RWPE1 (cell line): ENCODE results near the gene HYAL3.
"Not testable (repeated sequence)": the region's sequence is repeated elsewhere in the genome, so short reads cannot be mapped to it uniquely, and the experiment has no call there.

Experiments
- CTCF ChIA-PET: fragments of 350-600 bp; sonication (Branson Sonifier 250); formaldehyde crosslinking; extraction: SDS; loops from one replicate; lab custom pipeline; 2021; lab: Yijun Ruan, JAX
- POLR2A ChIA-PET: fragments of 400-600 bp; formaldehyde crosslinking; extraction: SDS; loops from one replicate; lab custom pipeline; 2020; ENCODE audit warnings: antibody characterized with exemption; ENCODE audit not compliant: low non-redundant PET; lab: Yijun Ruan, JAX
- DNase-seq: peaks from one replicate; pipeline ENCODE4 v3.0.0; 2012; ENCODE audit warnings: low spot score
- H3K27ac ChIP-seq: fragments of 450-650 bp; 2 replicates; pipeline ENCODE4 v1.5.1; 2017
- CTCF ChIP-seq: fragments of 450-650 bp; conservative IDR thresholded peaks from 2 replicates; pipeline ENCODE4 v1.5.1; 2017; ENCODE audit warnings: low read depth, mild to moderate bottlenecking

HYAL3 gene

DNA sequence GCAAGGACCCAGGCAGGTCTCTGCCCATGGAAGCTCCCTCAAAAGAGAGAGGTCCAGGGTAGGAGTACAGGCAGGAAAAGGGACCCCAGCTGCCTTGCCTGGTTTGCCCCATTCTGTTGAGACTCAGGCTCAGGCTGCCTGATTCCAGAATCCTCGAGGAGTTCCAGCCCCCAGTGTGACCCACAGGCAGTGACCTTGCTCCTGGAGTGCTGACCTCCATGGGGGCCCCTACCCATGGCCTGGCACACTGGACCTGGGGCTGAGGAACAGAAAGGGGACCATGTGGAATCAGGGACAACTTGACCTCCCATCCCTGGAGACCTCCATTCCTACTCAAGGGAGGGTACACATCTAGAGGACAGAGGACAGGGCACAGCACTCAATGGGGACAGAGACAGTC lies 33.6 kb downstream of the HYAL3 start:
- H3K27ac ChIP-seq, result peak overlapping the region; percentile 100
- DNase-seq, result no peak
- ChIA-PET CTCF (interaction anchor here (0.6 kb wide), 1 partner anchor 9 kb away, joined by 3 read pairs; no protein-coding TSS in a partner anchor), POLR2A (no interaction called here)
- no peak for TF ChIP-seq CTCF

DNA sequence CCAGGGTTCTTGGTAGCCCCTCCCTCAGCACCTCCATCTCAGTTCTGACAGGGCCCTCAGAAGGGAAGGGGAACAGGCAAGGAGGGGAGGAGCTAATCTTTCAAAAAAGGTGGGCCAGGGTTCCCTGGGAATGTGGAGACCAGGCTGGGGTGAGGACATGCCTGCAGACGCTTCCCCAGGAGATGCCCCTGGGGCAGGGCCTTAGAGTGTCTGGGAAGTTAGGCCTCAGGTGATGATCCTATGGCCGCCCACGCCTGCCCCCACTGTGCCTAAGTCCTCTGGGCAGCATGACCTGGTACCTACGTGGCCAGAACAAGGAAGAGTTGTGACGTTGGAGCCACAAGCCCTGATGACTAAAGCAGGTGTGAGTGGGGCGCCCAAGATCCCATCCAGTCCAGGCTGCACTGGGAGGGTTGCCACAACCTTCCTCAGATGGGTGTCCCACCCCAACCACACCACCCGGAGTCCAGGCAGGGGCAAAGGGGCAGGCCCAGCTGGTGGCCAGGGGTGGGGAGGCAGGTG lies 34.2 kb downstream of the HYAL3 start:
- CTCF ChIA-PET, result interaction anchor here (0.9 to 1.5 kb wide), 2 partner anchors 10 to 38 kb away, joined by 3 to 5 read pairs; no protein-coding TSS in a partner anchor
- TF ChIP-seq CTCF, result no peak
- no peak for DNase-seq
- peak overlapping the region; percentile 100 for H3K27ac ChIP-seq
- POLR2A ChIA-PET, result no interaction called here

GRCh38 chr3:50264383-50264963 lies 34.7 kb downstream of the HYAL3 start:
- H3K27ac ChIP-seq, result peak overlapping the region; percentile 100

GRCh38 chr3:50263478-50264382 lies 35.5 kb downstream of the HYAL3 start:
- H3K27ac ChIP-seq, result peak overlapping the region; percentile 100
- no peak for TF ChIP-seq CTCF
- ChIA-PET POLR2A (no interaction called here), CTCF (interaction anchor here (0.9 to 1.5 kb wide), 2 partner anchors 11 to 37 kb away, joined by 3 to 5 read pairs; no protein-coding TSS in a partner anchor)
- no peak for DNase-seq

More at GRCh38 chr3:50264383-50264963, 34.7 kb downstream of the HYAL3 start:
- DNase-seq, result peak; percentile 68
- TF ChIP-seq CTCF, result no peak
- POLR2A ChIA-PET, result no interaction called here
- CTCF ChIA-PET, result interaction anchor here (0.9 to 1.5 kb wide), 2 partner anchors 10 to 38 kb away, joined by 3 to 5 read pairs; no protein-coding TSS in a partner anchor

- ChIA-PET POLR2A (no interaction called here), CTCF (no interaction called here)
- no peak for DNase-seq
- peak overlapping the region; percentile 100 for H3K27ac ChIP-seq
- no peak for TF ChIP-seq CTCF
Measured at GRCh38 chr3:50262778-50263177, 36.4 kb downstream of the HYAL3 start.

DNA sequence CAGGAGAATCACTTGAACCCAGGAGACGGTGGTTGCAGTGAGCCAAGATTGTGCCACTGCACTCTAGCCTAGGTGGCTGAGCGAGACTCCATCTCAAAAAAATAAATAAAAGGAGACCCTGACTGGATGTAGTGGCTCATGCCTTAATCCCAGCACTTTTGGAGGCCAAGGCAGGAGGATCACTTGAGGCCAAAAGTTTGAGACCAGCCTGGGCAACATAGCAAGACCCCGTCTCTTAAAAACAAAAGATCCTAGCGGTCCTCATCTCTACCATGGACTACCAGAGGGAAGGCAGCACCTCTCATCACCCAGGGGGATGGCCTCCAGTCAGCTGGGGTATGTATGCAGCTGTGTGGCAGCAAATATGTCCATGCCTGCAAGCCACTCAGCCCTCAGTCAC lies 37.0 kb downstream of the HYAL3 start:
- CTCF ChIA-PET, POLR2A ChIA-PET, DNase-seq: not testable (repeated sequence)
- peak overlapping the region; percentile 100 for H3K27ac ChIP-seq
